Sciatic nerve (tissue), 2 donors: Measurements from ENCODE around the gene ITLN2. TPM values are rescaled to one million over a fixed set of nuclear protein-coding genes. Genes with fewer than 3 reads are reported as not detected.
"Not testable (repeated sequence)": the region's sequence is repeated elsewhere in the genome, so short reads cannot be mapped to it uniquely, and the experiment has no call there.

Experiments
- ATAC-seq: fragments of 200-7000 bp; cut with Tn5 transposase; one replicate; pipeline ENCODE4 v1.9.1; 2020; ENCODE audit warnings: mild to moderate bottlenecking, moderate library complexity
- DNase-seq: peaks from one replicate; pipeline ENCODE4 v3.0.0-alpha.2; 2020; ENCODE audit warnings: low spot score
- intact Hi-C: fragments of 100-400 bp; cut with DNase I; formaldehyde crosslinking; loops from one replicate; pipeline ENCODE4 v1.14.2; 2022
- total RNA-seq: library from RNA; stranded (reverse); fragmentation: NEBNext Ultra II Directional; extraction: Animal tissue kit (Norgen Biotek cat#: 25700); gene quantifications from one replicate; pipeline ENCODE4 v1.2.1, GENCODE V29; 2021
- donor health status: DM: no; HTN: no; CAD: no.
- donor health status: DM: no; HTN: no; CAD: no.

ITLN2 gene
- total RNA-seq, 1 donor from 2014 or later = not detected

GRCh38 chr1:160963521-160963920 lies 8.9 kb upstream of the ITLN2 start:
- ATAC-seq = no peak
- no peak for DNase-seq
- intact Hi-C loops = no loop called here

- DNase-seq (no peak), ATAC-seq (no peak)
- intact Hi-C loops = no loop called here
Measured at GRCh38 chr1:160961419-160961818, 6.8 kb upstream of the ITLN2 start.

- DNase-seq (peak; percentile 23), ATAC-seq (no peak)
- intact Hi-C loops = no loop called here
Measured at GRCh38 chr1:160956966-160957365, 2.4 kb upstream of the ITLN2 start.

- intact Hi-C loops = no loop called here
- no peak for ATAC-seq
- DNase-seq = peak; percentile 21
Measured at GRCh38 chr1:160953030-160953429, 1.6 kb downstream of the ITLN2 start.

GRCh38 chr1:160952129-160952510 lies 2.5 kb downstream of the ITLN2 start:
- ATAC-seq = no peak
- DNase-seq = peak; percentile 17
- intact Hi-C loops = no loop called here

GRCh38 chr1:160951443-160952128 lies 3.0 kb downstream of the ITLN2 start:
- DNase-seq (peak; percentile 68), ATAC-seq (peak; percentile 68)
- intact Hi-C loops = no loop called here

GRCh38 chr1:160950657-160951056 lies 4.0 kb downstream of the ITLN2 start:
- no peak for ATAC-seq

GRCh38 chr1:160949881-160950280 lies 4.7 kb downstream of the ITLN2 start:
- intact Hi-C loops = no loop called here
- ATAC-seq (no peak), DNase-seq (no peak)

More at GRCh38 chr1:160950657-160951056, 4.0 kb downstream of the ITLN2 start:
- peak; percentile 42 for DNase-seq
- intact Hi-C loops = no loop called here

GRCh38 chr1:160949216-160949880 lies 5.3 kb downstream of the ITLN2 start:
- intact Hi-C loops, ATAC-seq, DNase-seq: not testable (repeated sequence)

- ATAC-seq, DNase-seq, intact Hi-C loops: not testable (repeated sequence)
Measured at GRCh38 chr1:160947174-160947759, 7.3 kb downstream of the ITLN2 start.

GRCh38 chr1:160945881-160946280 lies 8.7 kb downstream of the ITLN2 start:
- ATAC-seq, intact Hi-C loops: not testable (repeated sequence)
- peak; percentile 17 for DNase-seq

GRCh38 chr1:160945079-160945478 lies 9.5 kb downstream of the ITLN2 start:
- DNase-seq (peak; percentile 18), ATAC-seq (no peak)
- intact Hi-C loops = no loop called here

GRCh38 chr1:160942926-160943325 lies 11.7 kb downstream of the ITLN2 start:
- DNase-seq = no peak
- intact Hi-C loops = no loop called here
- ATAC-seq = no peak

- DNase-seq, ATAC-seq, intact Hi-C loops: not testable (repeated sequence)
Measured at GRCh38 chr1:160936666-160937065, 17.9 kb downstream of the ITLN2 start.

GRCh38 chr1:160935527-160936258 lies 18.9 kb downstream of the ITLN2 start:
- intact Hi-C loops = no loop called here
- DNase-seq = no peak
- no peak for ATAC-seq

- DNase-seq, ATAC-seq, intact Hi-C loops: not testable (repeated sequence)
Measured at GRCh38 chr1:160933305-160933704, 21.3 kb downstream of the ITLN2 start.

- no peak for ATAC-seq
Measured at GRCh38 chr1:160925652-160926244, 28.9 kb downstream of the ITLN2 start.

GRCh38 chr1:160924791-160925651 lies 29.6 kb downstream of the ITLN2 start:
- intact Hi-C loops = no loop called here
- no peak for DNase-seq

More at GRCh38 chr1:160925652-160926244, 28.9 kb downstream of the ITLN2 start:
- intact Hi-C loops = no loop called here
- DNase-seq = no peak

More at GRCh38 chr1:160924791-160925651, 29.6 kb downstream of the ITLN2 start:
- no peak for ATAC-seq
